A673 (cell line): Measurements from ENCODE around the gene USP36. TPM values are rescaled to one million over a fixed set of nuclear protein-coding genes. Genes with fewer than 3 reads are reported as not detected.

Experiments used
- BruUV-seq: library from RNA; stranded (reverse); fragments of 400-500 nt; replicated peaks from 2 replicates; lab custom pipeline; 2021; lab: Mats Ljungman, UMichigan
- CTCF ChIA-PET: fragments of 300-600 bp; sonication (Branson Sonifier 250); formaldehyde crosslinking; loops from one replicate; lab custom pipeline; 2022; ENCODE audit warnings: antibody characterized with exemption; lab: Charles Lee
- POLR2A ChIA-PET: fragments of 300-600 bp; sonication (Branson Sonifier 250); formaldehyde crosslinking; loops from one replicate; lab custom pipeline; 2022; ENCODE audit warnings: antibody characterized with exemption; ENCODE audit not compliant: low non-redundant PET; lab: Charles Lee
- DNase-seq: peaks from one replicate; pipeline ENCODE4 v3.0.0-alpha.2; 2015; ENCODE audit warnings: low spot score
- H3K27ac ChIP-seq: fragments of 200-600 bp; sonication (generic); 2 replicates; pipeline ENCODE4 v1.5.1; 2016; ENCODE audit warnings: mixed run types, low read depth, mild to moderate bottlenecking, mixed read lengths, antibody characterized with exemption, low read length; ENCODE audit not compliant: poor library complexity, severe bottlenecking
- H3K27me3 ChIP-seq: fragments of 200-600 bp; sonication (generic); replicated peaks from 2 replicates; pipeline ENCODE4 v1.6.1; 2017; ENCODE audit warnings: mixed run types, low read depth, mild to moderate bottlenecking, mixed read lengths, antibody characterized with exemption, low read length; ENCODE audit not compliant: insufficient read depth, poor library complexity
- H3K36me3 ChIP-seq: fragments of 200-600 bp; sonication (generic); 2 replicates; pipeline ENCODE4 v1.6.1; 2016; ENCODE audit warnings: mixed run types, mild to moderate bottlenecking, mixed read lengths, antibody characterized with exemption, low read length; ENCODE audit not compliant: insufficient read depth, poor library complexity, severe bottlenecking
- H3K4me1 ChIP-seq: fragments of 200-600 bp; sonication (generic); 2 replicates; pipeline ENCODE4 v1.6.1; 2017; ENCODE audit warnings: mixed run types, mild to moderate bottlenecking, mixed read lengths, antibody characterized with exemption, low read length; ENCODE audit not compliant: insufficient read depth, poor library complexity, severe bottlenecking
- H3K4me3 ChIP-seq: fragments of 200-600 bp; sonication (generic); 2 replicates; pipeline ENCODE4 v1.5.1; 2016; ENCODE audit warnings: low read depth, mixed run types, mild to moderate bottlenecking, mixed read lengths, low read length; ENCODE audit not compliant: poor library complexity, severe bottlenecking
- H3K9me3 ChIP-seq: fragments of 200-600 bp; sonication (generic); 2 replicates; pipeline ENCODE4 v1.6.1; 2016; ENCODE audit warnings: mixed run types, low read depth, mild to moderate bottlenecking, mixed read lengths, antibody characterized with exemption, low read length; ENCODE audit not compliant: poor library complexity, severe bottlenecking
- EZH2 ChIP-seq: fragments of 200-600 bp; sonication (generic); IDR thresholded peaks from 2 replicates; pipeline ENCODE4 v1.6.1; 2017; ENCODE audit warnings: borderline replicate concordance, low read depth, mild to moderate bottlenecking, mixed read lengths, antibody characterized with exemption, low read length; ENCODE audit not compliant: poor library complexity, severe bottlenecking
- intact Hi-C: fragments of 100-400 bp; cut with micrococcal nuclease; formaldehyde crosslinking; loops from one replicate; pipeline ENCODE4 v1.10.0; 2022; ENCODE audit not compliant: unreplicated experiment
- total RNA-seq: library from RNA; stranded (reverse); gene quantifications from 2 replicates; pipeline ENCODE4 v1.2.3, GENCODE V29; 2021
- TF ChIP-seq, protein P1 (sequence below): fragments of 300-800, 200-600 bp; sonication (generic); conservative IDR thresholded peaks from 2 replicates; pipeline ENCODE4 v1.5.1; 2017; ENCODE audit warnings: low read depth, mild to moderate bottlenecking, antibody characterized with exemption, low read length, moderate library complexity, mixed read lengths

Gene USP36
- total RNA-seq, 1 experiment from 2014 or later, result 74.9 TPM

DNA sequence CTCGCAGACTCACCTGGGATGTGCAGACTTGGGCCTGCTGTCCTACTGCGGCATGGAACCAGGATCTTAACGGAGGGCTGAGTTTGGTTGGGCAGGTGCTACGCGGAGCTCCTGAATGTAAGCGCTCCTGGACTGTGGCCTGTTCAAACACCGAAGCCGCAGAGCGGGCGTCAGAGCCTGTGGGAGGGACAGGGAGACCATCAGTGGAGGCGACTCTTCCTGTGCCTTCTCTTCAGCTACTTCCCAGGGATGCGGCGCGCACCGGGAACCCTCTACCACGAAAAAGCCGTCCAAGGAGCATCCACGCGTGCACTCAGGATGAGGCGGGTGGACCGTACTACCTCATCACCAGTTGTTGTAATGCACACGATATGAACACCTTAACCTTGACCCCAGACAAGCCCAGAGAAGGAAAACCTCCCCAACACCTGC lies 2.0 kb downstream of the USP36 start:
- H3K36me3 ChIP-seq, result peaks cover 48% of the 10 kb centered on the region
- BruUV-seq, result no TSS peak
- H3K4me3 ChIP-seq, result no peak overlapping the region
- ChIA-PET POLR2A (no interaction called here), CTCF (no interaction called here)
- H3K27ac ChIP-seq, result no peak overlapping the region
- H3K4me1 ChIP-seq, result no peaks in the 10 kb centered on the region
- intact Hi-C loops, result no loop called here
- no peak for DNase-seq
- H3K27me3 ChIP-seq, result no peaks in the 10 kb centered on the region
- no peaks in the 10 kb centered on the region for H3K9me3 ChIP-seq
- TF ChIP-seq, protein P1, sequence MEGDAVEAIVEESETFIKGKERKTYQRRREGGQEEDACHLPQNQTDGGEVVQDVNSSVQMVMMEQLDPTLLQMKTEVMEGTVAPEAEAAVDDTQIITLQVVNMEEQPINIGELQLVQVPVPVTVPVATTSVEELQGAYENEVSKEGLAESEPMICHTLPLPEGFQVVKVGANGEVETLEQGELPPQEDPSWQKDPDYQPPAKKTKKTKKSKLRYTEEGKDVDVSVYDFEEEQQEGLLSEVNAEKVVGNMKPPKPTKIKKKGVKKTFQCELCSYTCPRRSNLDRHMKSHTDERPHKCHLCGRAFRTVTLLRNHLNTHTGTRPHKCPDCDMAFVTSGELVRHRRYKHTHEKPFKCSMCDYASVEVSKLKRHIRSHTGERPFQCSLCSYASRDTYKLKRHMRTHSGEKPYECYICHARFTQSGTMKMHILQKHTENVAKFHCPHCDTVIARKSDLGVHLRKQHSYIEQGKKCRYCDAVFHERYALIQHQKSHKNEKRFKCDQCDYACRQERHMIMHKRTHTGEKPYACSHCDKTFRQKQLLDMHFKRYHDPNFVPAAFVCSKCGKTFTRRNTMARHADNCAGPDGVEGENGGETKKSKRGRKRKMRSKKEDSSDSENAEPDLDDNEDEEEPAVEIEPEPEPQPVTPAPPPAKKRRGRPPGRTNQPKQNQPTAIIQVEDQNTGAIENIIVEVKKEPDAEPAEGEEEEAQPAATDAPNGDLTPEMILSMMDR, result no peak
- TF ChIP-seq EZH2, result no peak

DNA sequence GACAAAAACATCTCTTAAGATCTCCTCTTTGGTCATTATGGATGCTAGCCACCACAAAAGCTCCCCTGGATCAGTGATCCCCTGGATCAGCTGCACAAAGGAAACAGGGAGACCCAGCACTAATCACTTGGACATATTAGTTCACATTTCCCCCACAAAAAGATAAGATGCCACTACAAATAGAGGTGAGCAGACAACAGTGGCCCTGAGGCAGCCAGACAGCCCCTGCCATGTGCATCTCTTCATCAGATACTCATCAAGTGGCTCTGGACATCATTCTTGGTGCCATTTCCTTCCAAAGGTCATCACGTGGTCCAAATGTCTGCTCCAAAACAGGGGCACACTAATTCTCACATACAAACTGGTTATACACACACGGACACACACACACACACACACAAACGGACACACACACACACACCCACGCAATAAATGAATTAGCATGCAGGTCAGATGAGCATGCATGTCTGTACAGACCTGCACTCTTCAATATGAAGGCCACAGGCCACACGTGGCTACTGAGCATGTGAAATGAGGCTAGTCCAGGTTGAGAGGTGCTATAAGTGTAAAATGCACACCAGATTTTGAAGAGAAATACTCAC lies 4.1 kb downstream of the USP36 start:
- ChIA-PET CTCF (no interaction called here), POLR2A (no interaction called here)
- Histone ChIP-seq H3K4me3 (no peak overlapping the region), H3K27me3 (no peaks in the 10 kb centered on the region), H3K4me1 (no peaks in the 10 kb centered on the region), H3K27ac (no peak overlapping the region), H3K9me3 (no peaks in the 10 kb centered on the region), H3K36me3 (peaks cover 64% of the 10 kb centered on the region)
- DNase-seq, result no peak
- TF ChIP-seq EZH2, result no peak
- TF ChIP-seq, protein P1, result no peak
- BruUV-seq, result no TSS peak
- intact Hi-C loops, result no loop called here

DNA sequence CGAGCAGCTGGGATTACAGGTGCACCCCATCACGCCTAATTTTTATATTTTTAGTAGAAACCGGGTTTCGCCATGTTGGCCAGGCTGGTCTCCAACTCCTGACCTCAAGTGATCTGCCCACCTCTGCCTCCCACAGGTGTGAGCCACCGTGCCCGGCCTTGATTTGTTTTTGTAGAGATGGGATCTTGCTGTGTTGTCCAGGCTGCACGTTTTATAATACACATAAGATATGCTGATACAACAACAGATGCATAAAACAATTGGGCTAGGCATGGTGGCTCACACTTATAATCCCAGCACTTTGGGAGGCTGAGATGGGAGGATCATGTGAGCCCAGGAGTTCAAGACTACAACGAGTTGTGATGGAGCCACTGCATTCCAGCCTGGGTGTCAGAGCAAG lies 6.0 kb downstream of the USP36 start:
- TF ChIP-seq, protein P1, result no peak
- TF ChIP-seq EZH2, result no peak
- no peak for DNase-seq
- H3K9me3 ChIP-seq, result no peaks in the 10 kb centered on the region
- no peaks in the 10 kb centered on the region for H3K4me1 ChIP-seq
- intact Hi-C loops, result no loop called here
- peaks cover 79% of the 10 kb centered on the region for H3K36me3 ChIP-seq
- no peak overlapping the region for H3K4me3 ChIP-seq
- ChIA-PET CTCF (no interaction called here), POLR2A (no interaction called here)
- H3K27me3 ChIP-seq, result no peaks in the 10 kb centered on the region
- no TSS peak for BruUV-seq
- no peak overlapping the region for H3K27ac ChIP-seq
